ENCODE measurements around the gene MAP2K5.

MAP2K5 gene

DNA sequence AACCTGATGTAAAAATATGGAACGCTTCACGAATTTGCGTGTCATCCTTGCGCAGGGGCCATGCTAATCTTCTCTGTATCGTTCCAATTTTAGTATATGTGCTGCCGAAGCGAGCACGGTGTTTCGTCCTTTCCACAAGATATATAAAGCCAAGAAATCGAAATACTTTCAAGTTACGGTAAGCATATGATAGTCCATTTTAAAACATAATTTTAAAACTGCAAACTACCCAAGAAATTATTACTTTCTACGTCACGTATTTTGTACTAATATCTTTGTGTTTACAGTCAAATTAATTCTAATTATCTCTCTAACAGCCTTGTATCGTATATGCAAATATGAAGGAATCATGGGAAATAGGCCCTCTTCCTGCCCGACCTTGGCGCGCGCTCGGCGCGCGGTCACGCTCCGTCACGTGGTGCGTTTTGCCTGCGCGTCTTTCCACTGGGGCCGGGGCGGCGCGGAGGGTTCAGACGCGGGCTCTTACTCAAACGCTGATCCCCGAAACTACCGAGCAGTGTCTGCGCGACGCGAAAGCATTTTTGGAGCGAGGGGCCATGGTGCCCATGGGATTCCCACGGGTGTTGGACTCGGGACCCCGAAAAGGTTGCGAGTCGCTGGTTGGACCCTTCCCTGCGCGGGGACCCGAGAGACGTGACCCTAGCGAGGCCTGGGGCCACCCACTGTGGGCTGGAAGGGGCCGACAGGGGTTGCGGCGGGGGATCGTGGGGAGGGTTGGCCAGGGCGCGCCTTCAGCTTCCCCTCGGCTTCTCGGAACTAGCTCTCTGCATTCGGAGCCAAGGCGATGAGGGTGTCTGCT is 297.6 kb downstream of the MAP2K5 start, which contains the start of gene RNU6-1 (continued):
- TF ChIP-seq ZNF19 (tag by site-specific recombination; IDR thresholded peaks at IDR 0.05; ENCODE audit: low read depth) (no peak), ZNF132 (tag by site-specific recombination; IDR thresholded peaks at IDR 0.05; ENCODE audit: borderline replicate concordance) (no peak), ZNF677 (tag by site-specific recombination; IDR thresholded peaks at IDR 0.05) (no peak), ZNF785 (tag by site-specific recombination; IDR thresholded peaks at IDR 0.05) (peak; percentile 76; the same call in 1 of the 2 replicates), ZBTB48 (tag by site-specific recombination; IDR thresholded peaks at IDR 0.05) (peak; percentile 99), ZNF155 (tag by site-specific recombination; IDR thresholded peaks at IDR 0.05) (no peak), ZNF626 (tag by site-specific recombination; IDR thresholded peaks at IDR 0.05) (no peak), ZNF157 (tag by site-specific recombination; IDR thresholded peaks at IDR 0.05) (no peak), ZNF350 (tag by site-specific recombination; IDR thresholded peaks at IDR 0.05) (no peak), ZNF174 (tag by site-specific recombination; IDR thresholded peaks at IDR 0.05) (no peak), ZNF660 (tag by site-specific recombination; IDR thresholded peaks at IDR 0.05) (peak; percentile 42), ZNF654 (tag by site-specific recombination; IDR thresholded peaks at IDR 0.05; ENCODE audit: low read depth) (no peak), WT1 (tag by site-specific recombination; IDR thresholded peaks at IDR 0.05) (peak; percentile 36; the same call in 1 of the 2 replicates), ZNF114 (tag by site-specific recombination; IDR thresholded peaks at IDR 0.05) (no peak), ZNF221 (tag by site-specific recombination; IDR thresholded peaks at IDR 0.05; ENCODE audit: borderline replicate concordance) (no peak), ZNF341 (tag by site-specific recombination; IDR thresholded peaks at IDR 0.05; ENCODE audit: low read depth) (peak; percentile 85), ZNF214 (tag by site-specific recombination; IDR thresholded peaks at IDR 0.05; ENCODE audit: borderline replicate concordance) (no peak), ZNF529 (tag by site-specific recombination; IDR thresholded peaks at IDR 0.05; ENCODE audit: insufficient replicate concordance) (no peak), ZNF184 (tag by site-specific recombination; IDR thresholded peaks at IDR 0.05) (peak; percentile 20; the same call in 1 of the 2 replicates), ZNF324 (tag by site-specific recombination; IDR thresholded peaks at IDR 0.05) (peak; percentile 53; the same call in 1 of the 2 replicates), GLI2 (tag by site-specific recombination; IDR thresholded peaks at IDR 0.05; ENCODE audit: borderline replicate concordance, low read depth) (no peak), KLF7 (tag by site-specific recombination; IDR thresholded peaks at IDR 0.05; ENCODE audit: borderline replicate concordance) (peak; percentile 15; the same call in 1 of the 2 replicates), ZEB2 (tag by site-specific recombination; IDR thresholded peaks at IDR 0.05) (peak; percentile 72), ZNF2 (tag by site-specific recombination; IDR thresholded peaks at IDR 0.05) (peak; percentile 85; the same call in 1 of the 2 replicates), ZNF394 (tag by site-specific recombination; IDR thresholded peaks at IDR 0.05; ENCODE audit: borderline replicate concordance) (peak; percentile 72), FEZF1 (tag by site-specific recombination; IDR thresholded peaks at IDR 0.05) (peak; percentile 69), ZNF571 (tag by site-specific recombination; IDR thresholded peaks at IDR 0.05) (no peak), ZNF391 (tag by site-specific recombination; IDR thresholded peaks at IDR 0.05; ENCODE audit: borderline replicate concordance, low read depth) (peak; percentile 67; the same call in 1 of the 2 replicates), OSR2 (tag by site-specific recombination; IDR thresholded peaks at IDR 0.05) (no peak)
- TF ChIP-seq, protein P1, sequence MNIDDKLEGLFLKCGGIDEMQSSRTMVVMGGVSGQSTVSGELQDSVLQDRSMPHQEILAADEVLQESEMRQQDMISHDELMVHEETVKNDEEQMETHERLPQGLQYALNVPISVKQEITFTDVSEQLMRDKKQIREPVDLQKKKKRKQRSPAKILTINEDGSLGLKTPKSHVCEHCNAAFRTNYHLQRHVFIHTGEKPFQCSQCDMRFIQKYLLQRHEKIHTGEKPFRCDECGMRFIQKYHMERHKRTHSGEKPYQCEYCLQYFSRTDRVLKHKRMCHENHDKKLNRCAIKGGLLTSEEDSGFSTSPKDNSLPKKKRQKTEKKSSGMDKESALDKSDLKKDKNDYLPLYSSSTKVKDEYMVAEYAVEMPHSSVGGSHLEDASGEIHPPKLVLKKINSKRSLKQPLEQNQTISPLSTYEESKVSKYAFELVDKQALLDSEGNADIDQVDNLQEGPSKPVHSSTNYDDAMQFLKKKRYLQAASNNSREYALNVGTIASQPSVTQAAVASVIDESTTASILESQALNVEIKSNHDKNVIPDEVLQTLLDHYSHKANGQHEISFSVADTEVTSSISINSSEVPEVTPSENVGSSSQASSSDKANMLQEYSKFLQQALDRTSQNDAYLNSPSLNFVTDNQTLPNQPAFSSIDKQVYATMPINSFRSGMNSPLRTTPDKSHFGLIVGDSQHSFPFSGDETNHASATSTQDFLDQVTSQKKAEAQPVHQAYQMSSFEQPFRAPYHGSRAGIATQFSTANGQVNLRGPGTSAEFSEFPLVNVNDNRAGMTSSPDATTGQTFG (tag by site-specific recombination; IDR thresholded peaks at IDR 0.05; ENCODE audit: borderline replicate concordance) = no peak
- TF ChIP-seq, protein P2, sequence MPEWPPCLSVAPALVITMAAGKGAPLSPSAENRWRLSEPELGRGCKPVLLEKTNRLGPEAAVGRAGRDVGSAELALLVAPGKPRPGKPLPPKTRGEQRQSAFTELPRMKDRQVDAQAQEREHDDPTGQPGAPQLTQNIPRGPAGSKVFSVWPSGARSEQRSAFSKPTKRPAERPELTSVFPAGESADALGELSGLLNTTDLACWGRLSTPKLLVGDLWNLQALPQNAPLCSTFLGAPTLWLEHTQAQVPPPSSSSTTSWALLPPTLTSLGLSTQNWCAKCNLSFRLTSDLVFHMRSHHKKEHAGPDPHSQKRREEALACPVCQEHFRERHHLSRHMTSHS (tag by site-specific recombination; IDR thresholded peaks at IDR 0.05) = no peak; the same call in 1 of the 2 replicates
- TF ChIP-seq, protein P3, sequence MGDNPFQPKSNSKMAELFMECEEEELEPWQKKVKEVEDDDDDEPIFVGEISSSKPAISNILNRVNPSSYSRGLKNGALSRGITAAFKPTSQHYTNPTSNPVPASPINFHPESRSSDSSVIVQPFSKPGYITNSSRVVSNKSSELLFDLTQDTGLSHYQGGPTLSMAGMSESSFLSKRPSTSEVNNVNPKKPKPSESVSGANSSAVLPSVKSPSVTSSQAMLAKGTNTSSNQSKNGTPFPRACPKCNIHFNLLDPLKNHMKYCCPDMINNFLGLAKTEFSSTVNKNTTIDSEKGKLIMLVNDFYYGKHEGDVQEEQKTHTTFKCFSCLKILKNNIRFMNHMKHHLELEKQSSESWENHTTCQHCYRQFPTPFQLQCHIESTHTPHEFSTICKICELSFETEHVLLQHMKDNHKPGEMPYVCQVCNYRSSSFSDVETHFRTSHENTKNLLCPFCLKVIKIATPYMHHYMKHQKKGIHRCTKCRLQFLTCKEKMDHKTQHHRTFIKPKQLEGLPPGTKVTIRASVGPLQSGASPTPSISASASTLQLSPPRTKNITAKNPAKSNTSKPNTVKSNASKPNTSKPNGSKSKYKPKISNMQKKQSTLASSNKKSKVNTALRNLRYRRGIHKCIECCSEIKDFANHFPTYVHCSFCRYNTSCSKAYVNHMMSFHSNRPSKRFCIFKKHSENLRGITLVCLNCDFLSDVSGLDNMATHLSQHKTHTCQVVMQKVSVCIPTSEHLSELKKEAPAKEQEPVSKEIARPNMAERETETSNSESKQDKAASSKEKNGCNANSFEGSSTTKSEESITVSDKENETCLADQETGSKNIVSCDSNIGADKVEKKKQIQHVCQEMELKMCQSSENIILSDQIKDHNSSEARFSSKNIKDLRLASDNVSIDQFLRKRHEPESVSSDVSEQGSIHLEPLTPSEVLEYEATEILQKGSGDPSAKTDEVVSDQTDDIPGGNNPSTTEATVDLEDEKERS (tag by site-specific recombination; IDR thresholded peaks at IDR 0.05) = peak; percentile 41; the same call in 1 of the 2 replicates
- TF ChIP-seq, protein P4, sequence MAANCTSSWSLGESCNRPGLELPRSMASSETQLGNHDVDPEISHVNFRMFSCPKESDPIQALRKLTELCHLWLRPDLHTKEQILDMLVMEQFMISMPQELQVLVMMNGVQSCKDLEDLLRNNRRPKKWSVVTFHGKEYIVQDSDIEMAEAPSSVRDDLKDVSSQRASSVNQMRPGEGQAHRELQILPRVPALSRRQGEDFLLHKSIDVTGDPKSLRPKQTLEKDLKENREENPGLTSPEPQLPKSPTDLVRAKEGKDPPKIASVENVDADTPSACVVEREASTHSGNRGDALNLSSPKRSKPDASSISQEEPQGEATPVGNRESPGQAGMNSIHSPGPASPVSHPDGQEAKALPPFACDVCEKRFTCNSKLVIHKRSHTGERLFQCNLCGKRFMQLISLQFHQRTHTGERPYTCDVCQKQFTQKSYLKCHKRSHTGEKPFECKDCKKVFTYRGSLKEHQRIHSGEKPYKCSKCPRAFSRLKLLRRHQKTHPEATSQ (tag by site-specific recombination; IDR thresholded peaks at IDR 0.05) = 0 out of 2 replicates have a peak, but pooled peaks have one; percentile 33
